HAP-1 (cell line): ENCODE data around the gene DIP2C.

ENCODE experiments used
- DNase-seq, 2 experiments: peaks; one replicate each; pipeline ENCODE4 v3.0.0-alpha.2; 2016 to 2020; ENCODE audit warnings: low spot score in 2 of 2
- H3K27me3 ChIP-seq: fragments of 250-450 bp; sonication (Bioruptor Pico); 2 replicates; pipeline ENCODE4 v1.5.1; 2020; ENCODE audit warnings: low read depth, mild to moderate bottlenecking, moderate library complexity
- H3K36me3 ChIP-seq: fragments of 250-450 bp; sonication (Bioruptor Pico); replicated peaks from 2 replicates; pipeline ENCODE4 v1.5.1; 2020; ENCODE audit warnings: mild to moderate bottlenecking
- H3K4me1 ChIP-seq: fragments of 250-450 bp; sonication (Bioruptor Pico); 2 replicates; pipeline ENCODE4 v1.5.1; 2020; ENCODE audit warnings: mild to moderate bottlenecking
- H3K4me3 ChIP-seq: fragments of 250-450 bp; sonication (Bioruptor Pico); 2 replicates; pipeline ENCODE4 v1.5.1; 2020; ENCODE audit warnings: mild to moderate bottlenecking, moderate library complexity
- H3K9me3 ChIP-seq: fragments of 250-450 bp; sonication (Bioruptor Pico); 2 replicates; pipeline ENCODE4 v1.5.1; 2020; ENCODE audit warnings: mild to moderate bottlenecking, moderate library complexity
- in situ Hi-C: fragments of 300-500 bp; cut with MboI; formaldehyde crosslinking; loops from 3 replicates; pipeline ENCODE4 v1.14.3; 2020; ENCODE audit warnings: low sequenced_read_pairs, inconsistent platforms, mixed read lengths

Gene DIP2C

DNA sequence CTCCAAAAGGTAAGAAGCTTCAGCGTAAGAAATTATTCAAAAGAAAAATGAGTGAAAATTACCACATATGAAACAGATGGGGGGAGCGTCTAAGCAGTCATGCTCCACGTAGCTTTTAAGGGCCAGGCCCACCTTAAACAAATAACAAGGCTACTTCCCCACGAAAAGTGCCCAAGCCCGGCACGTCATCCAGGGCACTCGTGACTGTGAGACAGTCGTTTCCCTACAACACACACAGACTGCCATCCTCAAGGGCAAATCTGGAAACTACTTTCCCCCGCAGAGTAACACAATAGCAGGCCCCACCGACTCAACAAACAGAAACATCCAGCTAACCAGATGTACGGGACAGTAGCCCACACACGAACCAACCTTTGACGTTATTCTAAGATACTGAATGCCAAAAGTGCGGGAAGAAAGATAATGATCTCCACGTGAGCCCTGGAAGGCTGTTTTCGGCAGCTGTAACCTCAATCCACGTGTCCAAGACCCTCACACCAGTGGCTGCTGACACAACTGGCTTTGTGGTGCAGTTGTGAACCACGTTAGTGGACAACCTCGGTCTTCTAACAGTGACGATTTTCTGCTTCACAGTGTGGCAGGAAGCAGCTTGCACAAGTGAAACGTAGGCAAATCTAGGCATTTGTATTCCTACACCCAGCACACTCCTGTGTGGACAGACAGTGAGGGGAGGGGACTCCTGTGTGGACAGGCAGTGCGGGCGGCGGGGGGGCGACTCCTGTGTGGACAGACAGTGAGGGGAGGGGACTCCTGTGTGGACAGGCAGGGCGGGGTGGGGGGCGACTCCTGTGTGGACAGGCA, 302.5 kb downstream of the DIP2C start:
- Histone ChIP-seq H3K27me3 (no peaks in the 10 kb centered on the region), H3K4me1 (no peaks in the 10 kb centered on the region), H3K4me3 (no peak overlapping the region), H3K36me3 (peaks cover 4% of the 10 kb centered on the region; the same call in 1 of the 2 replicates), H3K9me3 (no peaks in the 10 kb centered on the region)
- in situ Hi-C loops: no loop called here
- DNase-seq: no peak

DNA sequence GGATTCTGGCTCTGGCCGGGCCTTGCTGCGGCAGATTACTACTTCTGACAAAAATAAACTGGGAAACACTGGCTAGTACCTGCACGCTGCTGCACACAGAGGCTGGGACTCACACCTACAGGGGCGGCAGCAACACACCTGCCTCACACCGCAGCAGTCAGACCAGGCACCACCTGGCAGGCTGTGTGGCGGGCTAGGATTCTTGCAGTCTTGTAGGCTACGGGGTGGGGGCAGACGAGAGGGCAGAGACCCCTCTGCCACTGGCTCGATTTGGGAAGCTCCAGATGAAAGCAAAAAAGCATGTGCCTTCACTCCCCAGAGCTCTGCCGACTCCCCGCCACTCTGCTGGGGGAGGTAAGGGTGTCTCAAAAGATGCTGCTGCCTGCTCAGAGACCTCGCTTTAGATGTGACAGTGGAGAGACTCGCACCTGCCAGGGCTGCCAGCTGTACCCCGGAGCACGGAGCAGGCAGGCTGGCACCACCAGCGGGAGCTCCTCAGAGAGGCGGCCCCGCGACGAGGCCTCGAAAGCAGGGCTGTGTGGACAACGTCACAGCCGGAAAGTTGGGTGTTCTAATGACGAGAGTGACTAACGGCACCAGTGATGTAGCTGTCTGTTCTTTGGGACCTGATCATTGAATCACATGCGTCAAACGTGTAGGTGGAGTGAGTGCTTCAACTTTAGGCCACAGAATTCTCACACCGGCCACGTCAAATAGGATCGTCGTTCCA, 303.7 kb downstream of the DIP2C start:
- H3K9me3 ChIP-seq: no peaks in the 10 kb centered on the region
- no peak for DNase-seq
- in situ Hi-C loops: no loop called here

DNA sequence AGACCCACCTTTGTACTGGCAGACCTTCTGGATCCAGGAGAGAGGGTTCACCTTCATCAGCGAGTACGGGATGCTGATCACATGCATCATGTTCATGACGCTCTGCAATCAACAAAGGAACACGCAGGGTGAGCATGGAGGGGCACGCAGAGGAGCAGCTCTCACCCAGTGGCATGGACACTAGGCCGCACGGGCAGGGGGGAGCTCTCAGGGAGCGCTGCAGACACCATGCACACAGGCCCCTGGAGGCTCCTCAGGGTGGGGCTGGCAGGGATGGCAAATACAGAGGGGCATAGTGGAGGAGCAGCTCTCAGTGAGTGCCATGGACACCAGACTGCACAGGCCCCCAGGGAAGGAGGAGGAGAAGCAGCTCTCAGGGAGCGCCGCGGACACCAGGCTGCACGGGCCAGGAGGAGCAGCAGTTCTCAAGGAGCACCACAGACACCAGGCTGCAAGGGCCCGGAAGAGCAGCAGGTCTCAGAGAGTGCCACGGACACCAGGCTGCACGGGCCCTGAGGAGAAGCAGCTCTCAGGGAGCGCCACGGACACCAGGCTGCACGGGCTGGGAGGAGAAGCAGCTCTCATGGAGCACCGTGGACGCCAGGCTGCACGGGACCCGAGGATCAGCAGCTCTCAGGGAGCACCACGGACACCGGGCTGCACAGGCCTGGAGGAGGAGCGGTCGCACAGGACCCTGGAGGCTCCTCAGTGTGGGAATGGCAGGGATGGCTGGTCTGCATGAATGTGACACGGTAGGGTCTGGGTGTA, 304.7 kb downstream of the DIP2C start:
- in situ Hi-C loops: no loop called here
- Histone ChIP-seq H3K27me3 (no peaks in the 10 kb centered on the region), H3K36me3 (peaks cover 2% of the 10 kb centered on the region; the same call in 1 of the 2 replicates), H3K4me3 (no peak overlapping the region), H3K4me1 (no peaks in the 10 kb centered on the region), H3K9me3 (no peaks in the 10 kb centered on the region)
- DNase-seq: no peak

More for the DNA sequence above, 303.7 kb downstream of the DIP2C start:
- H3K4me1 ChIP-seq: no peaks in the 10 kb centered on the region
- no peak overlapping the region for H3K4me3 ChIP-seq
- peaks cover 4% of the 10 kb centered on the region; the same call in 1 of the 2 replicates for H3K36me3 ChIP-seq
- no peaks in the 10 kb centered on the region for H3K27me3 ChIP-seq

DNA sequence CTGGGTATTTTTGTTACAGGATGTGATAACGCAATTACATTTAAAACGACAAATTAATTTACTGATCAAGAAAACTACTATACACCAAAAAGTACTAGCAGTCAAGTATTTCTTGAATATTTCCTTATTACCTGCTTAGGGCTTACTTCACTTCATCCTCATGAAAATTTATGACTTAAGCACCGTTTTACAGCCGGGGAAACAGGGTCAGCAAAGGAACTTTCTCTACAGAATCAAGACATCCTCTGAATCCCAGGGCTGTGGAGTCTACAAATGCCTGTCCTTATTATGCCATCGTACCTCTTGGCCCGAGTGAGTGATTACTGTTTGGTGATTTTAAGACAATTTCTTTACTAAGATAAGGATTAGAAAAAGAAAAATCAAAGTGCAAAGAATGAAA, 305.9 kb downstream of the DIP2C start:
- no peak for DNase-seq
- H3K36me3 ChIP-seq: no peaks in the 10 kb centered on the region

DNA sequence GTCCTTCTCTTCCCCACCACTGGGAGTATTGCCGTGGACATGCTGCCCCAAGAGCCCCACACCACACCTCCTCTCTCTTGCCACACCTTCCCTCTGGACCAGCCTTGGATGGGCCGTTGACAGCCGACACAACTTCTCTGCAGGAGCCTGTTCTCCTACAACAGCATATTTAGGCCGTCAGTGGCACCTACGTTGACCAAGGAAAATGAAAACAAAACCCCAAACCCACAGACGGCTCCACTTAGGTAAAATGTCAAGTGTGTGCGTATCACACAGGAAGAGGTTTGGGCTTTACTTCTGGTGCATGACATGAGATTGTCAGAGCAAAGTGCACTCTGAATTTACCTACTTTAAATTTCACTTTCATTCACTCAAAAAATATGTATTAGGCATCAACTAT, 307.7 kb downstream of the DIP2C start:
- no peak overlapping the region for H3K4me3 ChIP-seq
- H3K4me1 ChIP-seq: no peaks in the 10 kb centered on the region
- in situ Hi-C loops: no loop called here
- H3K27me3 ChIP-seq: no peaks in the 10 kb centered on the region
- no peaks in the 10 kb centered on the region for H3K36me3 ChIP-seq
- H3K9me3 ChIP-seq: no peaks in the 10 kb centered on the region
- no peak for DNase-seq

More for the DNA sequence above, 305.9 kb downstream of the DIP2C start:
- Histone ChIP-seq H3K4me3 (no peak overlapping the region), H3K27me3 (no peaks in the 10 kb centered on the region), H3K4me1 (no peaks in the 10 kb centered on the region), H3K9me3 (no peaks in the 10 kb centered on the region)
- in situ Hi-C loops: no loop called here

DNA sequence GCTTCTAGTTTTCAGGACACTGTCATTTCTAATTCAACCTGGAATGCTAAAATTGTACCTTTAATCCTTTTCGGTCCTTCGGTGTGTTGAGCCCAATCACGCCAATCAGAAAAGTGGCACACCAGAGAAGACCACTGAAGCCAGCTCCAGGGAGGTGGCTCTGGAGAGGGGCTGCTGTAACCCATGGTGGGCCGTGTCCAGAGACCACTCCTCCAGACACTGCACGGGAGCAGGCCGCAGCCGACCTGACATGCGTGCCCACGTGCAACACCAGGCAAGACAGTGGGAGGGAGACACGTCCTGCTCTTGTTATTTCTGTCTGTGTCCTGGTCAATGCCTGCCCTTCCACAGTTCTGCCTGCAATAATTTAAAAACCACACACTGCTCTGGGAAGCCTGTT, 308.1 kb downstream of the DIP2C start:
- no peak for DNase-seq
- Histone ChIP-seq H3K4me3 (no peak overlapping the region), H3K36me3 (no peaks in the 10 kb centered on the region), H3K9me3 (no peaks in the 10 kb centered on the region), H3K27me3 (no peaks in the 10 kb centered on the region), H3K4me1 (no peaks in the 10 kb centered on the region)
- in situ Hi-C loops: no loop called here

DNA sequence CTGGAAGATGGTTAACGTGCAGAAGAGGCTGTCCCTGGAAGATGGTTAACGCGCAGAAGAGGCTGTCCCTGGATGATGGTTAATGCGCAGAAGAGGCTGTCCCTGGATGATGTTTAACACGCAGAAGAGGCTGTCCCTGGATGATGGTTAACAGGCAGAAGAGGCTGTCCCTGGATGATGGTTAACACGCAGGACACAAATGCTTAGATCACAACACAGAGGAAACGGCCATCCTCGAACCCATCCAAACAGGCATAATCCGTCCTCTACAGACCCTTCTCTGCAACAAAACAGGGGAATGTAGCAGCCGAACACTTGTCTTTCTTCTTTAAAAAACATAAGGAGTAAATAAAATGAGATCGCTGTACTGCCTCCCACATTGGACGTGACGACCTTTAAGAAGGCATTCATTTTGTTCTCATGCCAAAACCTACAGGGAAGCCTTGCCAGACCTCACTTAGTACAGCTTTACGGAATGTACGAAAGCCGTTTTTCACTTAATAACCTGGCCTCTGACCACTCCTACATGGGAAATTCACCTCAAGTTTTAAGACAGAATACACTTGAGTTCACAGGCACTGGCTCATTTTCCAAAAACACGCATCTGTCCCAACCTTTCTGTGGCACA, 309.0 kb downstream of the DIP2C start:
- Histone ChIP-seq H3K9me3 (no peaks in the 10 kb centered on the region), H3K27me3 (no peaks in the 10 kb centered on the region), H3K4me3 (no peak overlapping the region), H3K4me1 (no peaks in the 10 kb centered on the region), H3K36me3 (no peaks in the 10 kb centered on the region)
- in situ Hi-C loops: no loop called here
- DNase-seq: no peak

DNA sequence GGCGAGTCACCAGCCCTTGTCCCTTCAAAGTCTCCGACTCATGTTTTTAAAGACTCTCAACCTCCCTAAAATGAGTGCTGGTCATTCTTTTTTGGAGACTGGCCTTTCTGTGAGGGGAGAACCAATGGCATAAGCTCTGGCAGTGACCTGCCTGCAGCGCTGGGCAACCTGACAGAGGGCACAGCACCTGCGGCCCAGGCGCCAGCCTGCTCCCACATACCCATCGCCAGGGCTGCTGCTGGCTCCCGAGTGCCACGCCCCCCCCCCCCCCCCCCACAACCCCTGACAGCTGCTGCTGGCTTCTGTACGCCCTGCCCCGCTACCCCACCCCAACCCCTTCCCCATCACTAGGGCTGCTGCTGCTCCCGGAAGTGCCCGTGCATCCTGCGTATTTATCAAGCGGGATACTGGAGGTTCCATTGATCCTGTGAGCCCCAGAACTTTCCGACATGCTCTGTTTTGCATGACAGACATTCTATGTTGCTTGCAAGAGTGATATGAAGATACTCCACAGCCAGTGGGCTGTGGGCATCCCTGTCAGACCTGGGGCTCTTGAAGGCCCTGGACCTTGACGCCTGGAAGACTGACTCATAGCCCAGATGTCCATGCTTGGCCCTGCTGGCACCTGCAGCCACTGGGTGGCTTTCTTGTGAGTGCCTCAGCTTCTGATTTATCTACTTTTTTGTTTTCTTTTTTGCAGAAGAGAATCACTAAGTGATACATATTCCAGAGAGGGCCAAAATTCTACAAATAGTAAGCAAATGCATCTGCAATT, 310.4 kb downstream of the DIP2C start:
- DNase-seq: no peak
- H3K36me3 ChIP-seq: peaks cover 4% of the 10 kb centered on the region; the same call in 1 of the 2 replicates
- in situ Hi-C loops: no loop called here

DNA sequence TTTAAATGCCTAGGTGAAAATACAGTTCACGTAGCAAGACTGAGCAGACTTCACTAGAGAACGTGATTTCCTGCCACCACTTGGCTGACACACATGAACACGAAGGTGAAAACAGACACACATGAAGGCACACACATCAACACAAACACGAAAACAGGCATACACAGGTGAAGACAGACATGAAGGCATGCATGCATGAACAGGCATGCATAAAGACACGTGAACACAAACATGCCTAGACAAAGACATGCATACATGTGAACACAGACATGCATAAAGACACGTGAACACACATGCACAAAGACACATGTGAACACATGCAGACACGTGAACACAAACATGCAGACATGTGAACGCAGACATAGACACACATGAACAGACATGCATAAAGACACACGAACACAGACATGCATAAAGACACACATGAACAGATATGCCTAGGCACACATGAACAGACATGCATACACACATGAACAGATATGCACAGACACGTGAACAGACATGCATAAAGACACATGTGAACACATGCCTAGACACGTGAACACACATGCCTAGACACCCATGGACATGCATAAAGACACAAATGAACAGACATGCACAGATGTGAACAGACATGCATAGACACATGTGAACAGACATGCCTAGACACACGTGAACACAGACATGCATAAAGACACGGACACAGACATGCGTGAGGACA, 311.1 kb downstream of the DIP2C start:
- H3K4me3 ChIP-seq: no peak overlapping the region
- no peak for DNase-seq
- no peaks in the 10 kb centered on the region for H3K9me3 ChIP-seq
- H3K4me1 ChIP-seq: peaks cover 14% of the 10 kb centered on the region
- H3K27me3 ChIP-seq: no peaks in the 10 kb centered on the region
- H3K36me3 ChIP-seq: peaks cover 4% of the 10 kb centered on the region; the same call in 1 of the 2 replicates
- in situ Hi-C loops: no loop called here

More for the DNA sequence above, 310.4 kb downstream of the DIP2C start:
- no peaks in the 10 kb centered on the region for H3K9me3 ChIP-seq
- peaks cover 8% of the 10 kb centered on the region for H3K4me1 ChIP-seq
- H3K27me3 ChIP-seq: no peaks in the 10 kb centered on the region
- H3K4me3 ChIP-seq: no peak overlapping the region

DNA sequence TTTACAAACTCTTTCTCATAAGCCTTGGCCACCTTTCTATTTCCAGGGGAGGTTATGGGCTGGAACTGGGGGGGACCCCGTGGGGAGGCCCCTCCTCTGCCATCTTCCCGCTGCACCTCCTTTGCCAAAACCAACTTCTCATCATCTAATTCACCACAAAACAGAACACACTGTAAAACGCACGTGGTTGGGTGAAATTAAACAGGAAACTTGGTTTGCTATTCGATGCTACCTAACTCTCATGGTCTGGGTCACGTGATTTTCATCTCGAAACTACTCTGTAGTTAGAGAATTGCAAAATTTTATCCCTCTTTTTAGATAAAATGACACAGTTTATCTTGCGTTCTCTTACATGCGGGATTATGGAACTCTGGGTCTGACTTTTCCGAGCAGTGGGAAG, 312.2 kb downstream of the DIP2C start:
- DNase-seq: no peak
- in situ Hi-C loops: no loop called here
- Histone ChIP-seq H3K9me3 (no peaks in the 10 kb centered on the region), H3K4me3 (no peak overlapping the region), H3K4me1 (peaks cover 22% of the 10 kb centered on the region), H3K36me3 (peaks cover 4% of the 10 kb centered on the region; the same call in 1 of the 2 replicates), H3K27me3 (no peaks in the 10 kb centered on the region)

DNA sequence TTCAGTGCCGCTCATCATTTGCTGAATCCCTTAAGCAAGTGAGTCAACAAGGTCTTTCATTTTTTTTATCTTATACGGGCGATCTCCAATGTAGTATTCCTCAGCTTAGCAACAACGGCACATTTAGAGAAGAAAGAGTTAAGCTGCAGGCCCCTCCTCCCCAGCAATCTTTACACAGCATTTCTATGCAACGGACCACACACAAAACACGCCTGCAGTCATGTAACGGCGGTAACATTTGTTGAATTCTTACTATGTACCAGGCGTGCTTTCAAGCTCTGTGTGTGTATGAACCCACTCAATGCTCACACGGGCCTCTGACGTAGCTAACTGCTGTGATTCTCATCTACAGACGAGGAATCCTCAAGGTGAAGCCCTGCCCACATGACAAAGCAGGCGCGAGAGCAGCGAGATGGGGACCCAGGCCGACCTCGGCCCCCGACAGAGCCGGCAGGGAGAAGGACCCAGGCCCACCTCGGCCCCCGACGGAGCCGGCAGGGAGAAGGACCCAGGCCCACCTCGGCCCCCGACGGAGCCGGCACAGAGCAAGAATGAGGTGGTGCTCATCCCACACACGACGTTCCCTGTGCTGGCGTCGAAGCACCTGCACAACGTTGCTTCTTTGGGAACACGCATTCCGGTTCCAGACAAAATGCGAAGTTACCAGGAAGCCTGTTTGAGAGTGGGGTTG, 313.5 kb downstream of the DIP2C start:
- Histone ChIP-seq H3K27me3 (no peaks in the 10 kb centered on the region), H3K4me3 (no peak overlapping the region), H3K36me3 (peaks cover 4% of the 10 kb centered on the region; the same call in 1 of the 2 replicates), H3K4me1 (peaks cover 22% of the 10 kb centered on the region), H3K9me3 (no peaks in the 10 kb centered on the region)
- no peak for DNase-seq
- in situ Hi-C loops: no loop called here

DNA sequence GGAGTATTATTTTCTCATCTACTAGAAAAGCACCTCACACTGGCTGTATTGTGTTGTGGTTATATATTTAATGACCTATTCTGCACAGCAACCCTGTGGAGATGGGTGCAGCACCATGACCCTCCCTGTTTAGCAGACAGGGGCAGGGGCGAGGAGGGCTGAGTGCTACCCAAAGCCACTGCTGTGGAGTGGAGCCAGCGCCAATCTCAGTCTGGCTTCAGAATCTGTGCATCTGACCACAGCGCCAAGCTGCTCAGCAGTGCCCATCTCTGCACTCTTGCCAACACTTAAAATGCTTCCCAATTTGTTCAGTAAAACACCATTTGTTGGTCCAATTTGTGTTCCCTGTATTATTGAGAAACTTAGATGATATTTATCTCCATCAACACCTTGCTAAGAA, 315.1 kb downstream of the DIP2C start:
- Histone ChIP-seq H3K4me3 (no peak overlapping the region), H3K4me1 (peaks cover 22% of the 10 kb centered on the region), H3K36me3 (peaks cover 4% of the 10 kb centered on the region; the same call in 1 of the 2 replicates), H3K9me3 (no peaks in the 10 kb centered on the region), H3K27me3 (no peaks in the 10 kb centered on the region)
- no peak for DNase-seq
- in situ Hi-C loops: no loop called here
